ENCODE results near the gene MPI. TPM values are rescaled to one million over a fixed set of nuclear protein-coding genes. Genes with fewer than 3 reads are reported as not detected.

MPI gene
- total RNA-seq (36.1 TPM), polyA plus RNA-seq (22.2 TPM)
- long read RNA-seq, donor 1, partial matches to known transcripts = 0 of 2 reads
- long read RNA-seq, donor 1, other reads (novel, unspliced or antisense) = 0 of 2 reads
- long read RNA-seq, donor 2 = 0 reads
- long read RNA-seq, donor 3, full-length matches to known transcripts = 31 of 37 reads
- long read RNA-seq, donor 3, partial matches to known transcripts = 6 of 37 reads
- long read RNA-seq, donor 3, other reads (novel, unspliced or antisense) = 0 of 37 reads
- long read RNA-seq, donor 4, full-length matches to known transcripts = 24 of 24 reads
- long read RNA-seq, donor 4, partial matches to known transcripts = 0 of 24 reads
- long read RNA-seq, donor 4, other reads (novel, unspliced or antisense) = 0 of 24 reads
- long read RNA-seq, donor 5, full-length matches to known transcripts = 39 of 45 reads
- long read RNA-seq, donor 5, partial matches to known transcripts = 0 of 45 reads
- long read RNA-seq, donor 5, other reads (novel, unspliced or antisense) = 6 of 45 reads
- long read RNA-seq, donor 6, full-length matches to known transcripts = 11 of 11 reads
- long read RNA-seq, donor 6, partial matches to known transcripts = 0 of 11 reads
- long read RNA-seq, donor 6, other reads (novel, unspliced or antisense) = 0 of 11 reads
- long read RNA-seq, donor 7, full-length matches to known transcripts = 15 of 15 reads
- long read RNA-seq, donor 7, partial matches to known transcripts = 0 of 15 reads
- long read RNA-seq, donor 7, other reads (novel, unspliced or antisense) = 0 of 15 reads
- long read RNA-seq, donor 8, full-length matches to known transcripts = 13 of 13 reads
- long read RNA-seq, donor 8, partial matches to known transcripts = 0 of 13 reads
- long read RNA-seq, donor 8, other reads (novel, unspliced or antisense) = 0 of 13 reads
- long read RNA-seq, donor 9, full-length matches to known transcripts = 11 of 11 reads
- long read RNA-seq, donor 9, partial matches to known transcripts = 0 of 11 reads
- long read RNA-seq, donor 9, other reads (novel, unspliced or antisense) = 0 of 11 reads
- long read RNA-seq, donor 10, full-length matches to known transcripts = 12 of 12 reads
- long read RNA-seq, donor 10, partial matches to known transcripts = 0 of 12 reads
- long read RNA-seq, donor 10, other reads (novel, unspliced or antisense) = 0 of 12 reads

GRCh38 chr15:74889883-74890664, at the start of gene MPI:
TSS of gene MPI (plus strand) at chr15:74890042. CDS start at chr15:74890074, 32 bp downstream.
- no peaks in the 10 kb centered on the region for H3K27me3 ChIP-seq (ENCODE audit: control insufficient read depth in 2 of 2, insufficient read depth in 1 of 2, low read length in 1 of 2)
- H3K4me1 ChIP-seq (ENCODE audit: control insufficient read depth in 2 of 2, insufficient read depth in 2 of 2, low read length in 2 of 2) = peaks cover 11 to 21% of the 10 kb centered on the region in 2 donors
- H3K36me3 ChIP-seq (ENCODE audit: control insufficient read depth in 2 of 2, insufficient read depth in 2 of 2, low read length in 1 of 2) = peaks cover 8 to 18% of the 10 kb centered on the region in 2 donors
- peak within 1 kb of the TSS; percentile 88 to 95 for H3K4me3 ChIP-seq (ENCODE audit: low read length in 2 of 2)
- peak; percentile 55 to 90 (median 80) for DNase-seq (ENCODE audit: low read depth in 6 of 9, low spot score in 9 of 9)
- H3K27ac ChIP-seq (ENCODE audit: low read depth in 1 of 2, low read length in 1 of 2) = peak within 1 kb of the TSS; percentile 47 to 75
- no peaks in the 10 kb centered on the region for H3K9me3 ChIP-seq (ENCODE audit: control insufficient read depth in 2 of 2, insufficient read depth in 1 of 2, low read length in 1 of 2)
- WGBS = 5% methylated on average over 47 of the region's 47 CpGs

- H3K36me3 ChIP-seq (ENCODE audit: control insufficient read depth in 2 of 2, insufficient read depth in 2 of 2, low read length in 1 of 2) = peaks cover 14 to 24% of the 10 kb centered on the region in 2 donors
- H3K27ac ChIP-seq (ENCODE audit: low read depth in 1 of 2, low read length in 1 of 2) = no peak overlapping the region
- peaks cover 7 to 32% of the 10 kb centered on the region in 2 donors for H3K4me1 ChIP-seq (ENCODE audit: control insufficient read depth in 2 of 2, insufficient read depth in 2 of 2, low read length in 2 of 2)
- no peak for DNase-seq (ENCODE audit: low read depth in 6 of 9, low spot score in 9 of 9)
- WGBS = 98% methylated on average over 9 of the region's 9 CpGs
- no peaks in the 10 kb centered on the region for H3K27me3 ChIP-seq (ENCODE audit: control insufficient read depth in 2 of 2, insufficient read depth in 1 of 2, low read length in 1 of 2)
- H3K9me3 ChIP-seq (ENCODE audit: control insufficient read depth in 2 of 2, insufficient read depth in 1 of 2, low read length in 1 of 2) = no peaks in the 10 kb centered on the region
- H3K4me3 ChIP-seq (ENCODE audit: low read length in 2 of 2) = no peak overlapping the region
These were observed 48.7 kb upstream of the MPI start for GRCh38 chr15:74840851-74841775.

GRCh38 chr15:74841891-74842373, 47.9 kb upstream of the MPI start:
- DNase-seq (ENCODE audit: low read depth in 6 of 9, low spot score in 9 of 9) = no peak
- no peak overlapping the region for H3K27ac ChIP-seq (ENCODE audit: low read depth in 1 of 2, low read length in 1 of 2)
- no peaks in the 10 kb centered on the region for H3K27me3 ChIP-seq (ENCODE audit: control insufficient read depth in 2 of 2, insufficient read depth in 1 of 2, low read length in 1 of 2)
- H3K4me3 ChIP-seq (ENCODE audit: low read length in 2 of 2) = peak overlapping the region in 1 of 2 donors; percentile 95
- peaks cover 7 to 32% of the 10 kb centered on the region in 2 donors for H3K4me1 ChIP-seq (ENCODE audit: control insufficient read depth in 2 of 2, insufficient read depth in 2 of 2, low read length in 2 of 2)
- WGBS = 96% methylated on average over 14 of the region's 14 CpGs
- no peaks in the 10 kb centered on the region for H3K9me3 ChIP-seq (ENCODE audit: control insufficient read depth in 2 of 2, insufficient read depth in 1 of 2, low read length in 1 of 2)
- peaks cover 17 to 20% of the 10 kb centered on the region in 2 donors for H3K36me3 ChIP-seq (ENCODE audit: control insufficient read depth in 2 of 2, insufficient read depth in 2 of 2, low read length in 1 of 2)

- Histone ChIP-seq H3K4me1 (ENCODE audit: control insufficient read depth in 2 of 2, insufficient read depth in 2 of 2, low read length in 2 of 2) (peaks cover 7 to 32% of the 10 kb centered on the region in 2 donors), H3K27me3 (ENCODE audit: control insufficient read depth in 2 of 2, insufficient read depth in 1 of 2, low read length in 1 of 2) (no peaks in the 10 kb centered on the region), H3K9me3 (ENCODE audit: control insufficient read depth in 2 of 2, insufficient read depth in 1 of 2, low read length in 1 of 2) (no peaks in the 10 kb centered on the region), H3K36me3 (ENCODE audit: control insufficient read depth in 2 of 2, insufficient read depth in 2 of 2, low read length in 1 of 2) (peaks cover 24 to 26% of the 10 kb centered on the region in 2 donors), H3K27ac (ENCODE audit: low read depth in 1 of 2, low read length in 1 of 2) (peak within 1 kb of the TSS; percentile 61 to 75), H3K4me3 (ENCODE audit: low read length in 2 of 2) (peak within 1 kb of the TSS; percentile 87 to 95)
- under 1% methylated on average over 84 of the region's 84 CpGs for WGBS
- DNase-seq (ENCODE audit: low read depth in 6 of 9, low spot score in 9 of 9) = peak; percentile 48 to 93 (median 81)
These were observed 47.0 kb upstream of the MPI start, which contains the start of gene ULK3 for GRCh38 chr15:74842581-74843444. TSS of gene ULK3 (minus strand) at chr15:74843156. CDS start at chr15:74843105, 51 bp downstream.

- Histone ChIP-seq H3K27ac (ENCODE audit: low read depth in 1 of 2, low read length in 1 of 2) (peak overlapping the region; percentile 61 to 74), H3K27me3 (ENCODE audit: control insufficient read depth in 2 of 2, insufficient read depth in 1 of 2, low read length in 1 of 2) (no peaks in the 10 kb centered on the region), H3K9me3 (ENCODE audit: control insufficient read depth in 2 of 2, insufficient read depth in 1 of 2, low read length in 1 of 2) (no peaks in the 10 kb centered on the region), H3K4me1 (ENCODE audit: control insufficient read depth in 2 of 2, insufficient read depth in 2 of 2, low read length in 2 of 2) (peaks cover 7 to 32% of the 10 kb centered on the region in 2 donors), H3K4me3 (ENCODE audit: low read length in 2 of 2) (peak overlapping the region; percentile 33 to 87), H3K36me3 (ENCODE audit: control insufficient read depth in 2 of 2, insufficient read depth in 2 of 2, low read length in 1 of 2) (peaks cover 28 to 30% of the 10 kb centered on the region in 2 donors)
- WGBS = 29% methylated on average over 18 of the region's 18 CpGs
- no peak for DNase-seq (ENCODE audit: low read depth in 6 of 9, low spot score in 9 of 9)
These were observed 46.4 kb upstream of the MPI start for GRCh38 chr15:74843445-74843828.

- Histone ChIP-seq H3K4me1 (ENCODE audit: control insufficient read depth in 2 of 2, insufficient read depth in 2 of 2, low read length in 2 of 2) (peaks cover 7 to 32% of the 10 kb centered on the region in 2 donors), H3K27me3 (ENCODE audit: control insufficient read depth in 2 of 2, insufficient read depth in 1 of 2, low read length in 1 of 2) (no peaks in the 10 kb centered on the region), H3K9me3 (ENCODE audit: control insufficient read depth in 2 of 2, insufficient read depth in 1 of 2, low read length in 1 of 2) (no peaks in the 10 kb centered on the region), H3K4me3 (ENCODE audit: low read length in 2 of 2) (no peak overlapping the region), H3K27ac (ENCODE audit: low read depth in 1 of 2, low read length in 1 of 2) (peak overlapping the region in 1 of 2 donors; percentile 0), H3K36me3 (ENCODE audit: control insufficient read depth in 2 of 2, insufficient read depth in 2 of 2, low read length in 1 of 2) (peaks cover 32 to 35% of the 10 kb centered on the region in 2 donors)
- no peak for DNase-seq (ENCODE audit: low read depth in 6 of 9, low spot score in 9 of 9)
- WGBS = 87% methylated on average over 12 of the region's 12 CpGs
These were observed 45.9 kb upstream of the MPI start for GRCh38 chr15:74843891-74844299.
